ENCODE measurements around the gene ADK.

The ADK gene

DNA sequence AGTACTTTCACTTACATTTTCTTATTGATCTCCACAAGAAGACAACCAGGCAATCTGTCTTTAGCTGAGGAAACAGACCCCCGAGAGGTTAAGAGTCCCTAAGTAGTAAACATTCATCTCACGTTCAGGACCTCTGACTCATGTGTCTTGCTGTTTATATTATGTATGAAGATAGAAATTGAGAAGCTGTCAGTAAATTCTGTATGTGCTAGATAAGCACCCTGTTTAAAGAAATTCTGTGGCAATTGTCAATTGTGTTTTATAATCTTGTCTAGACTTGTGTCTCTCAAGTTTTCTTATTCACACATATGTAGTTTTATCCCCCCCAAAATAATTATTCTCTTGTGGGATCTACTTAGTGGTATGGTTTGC, 14.5 kb downstream of the ADK start:
- Histone ChIP-seq H3K27ac (ENCODE audit: low read length) (no peak overlapping the region), H3K9me3 (ENCODE audit: control insufficient read depth in 1 of 2, low read length in 2 of 2) (no peaks in the 10 kb centered on the region), H3K4me1 (ENCODE audit: control insufficient read depth in 1 of 2, insufficient read depth in 2 of 2, low read length in 2 of 2) (no peaks in the 10 kb centered on the region), H3K27me3 (ENCODE audit: low read depth, low read length) (no peaks in the 10 kb centered on the region), H3K36me3 (ENCODE audit: control insufficient read depth in 1 of 2, insufficient read depth in 2 of 2, low read length in 2 of 2) (no peaks in the 10 kb centered on the region), H3K4me3 (ENCODE audit: low read depth in 1 of 2, low read length in 2 of 2) (no peak overlapping the region)

DNA sequence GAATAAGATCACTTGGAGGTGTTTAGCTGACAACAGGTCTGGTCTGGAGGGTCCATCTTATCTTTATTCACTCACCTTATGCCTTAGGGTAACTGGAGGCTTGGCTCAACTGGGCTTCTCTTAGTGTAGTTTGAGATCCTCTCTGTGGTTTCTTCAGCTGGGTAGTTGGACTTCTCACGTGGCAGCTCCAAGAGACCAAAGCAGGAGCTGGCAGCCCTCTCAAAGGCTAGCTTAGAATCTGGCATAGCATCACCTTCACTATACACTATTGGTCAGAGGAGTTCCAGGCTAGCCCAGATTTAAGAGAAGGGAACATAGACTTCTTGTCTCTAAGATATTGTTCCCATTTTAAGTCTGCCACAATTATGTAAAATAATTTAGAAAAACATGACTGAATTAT, 16.4 kb downstream of the ADK start:
- no peaks in the 10 kb centered on the region for H3K36me3 ChIP-seq (ENCODE audit: control insufficient read depth in 1 of 2, insufficient read depth in 2 of 2, low read length in 2 of 2)
- no peaks in the 10 kb centered on the region for H3K4me1 ChIP-seq (ENCODE audit: control insufficient read depth in 1 of 2, insufficient read depth in 2 of 2, low read length in 2 of 2)
- no peaks in the 10 kb centered on the region for H3K9me3 ChIP-seq (ENCODE audit: control insufficient read depth in 1 of 2, low read length in 2 of 2)
- H3K27ac ChIP-seq (ENCODE audit: low read length), result no peak overlapping the region
- no peaks in the 10 kb centered on the region for H3K27me3 ChIP-seq (ENCODE audit: low read depth, low read length)
- H3K4me3 ChIP-seq (ENCODE audit: low read depth in 1 of 2, low read length in 2 of 2), result no peak overlapping the region

DNA sequence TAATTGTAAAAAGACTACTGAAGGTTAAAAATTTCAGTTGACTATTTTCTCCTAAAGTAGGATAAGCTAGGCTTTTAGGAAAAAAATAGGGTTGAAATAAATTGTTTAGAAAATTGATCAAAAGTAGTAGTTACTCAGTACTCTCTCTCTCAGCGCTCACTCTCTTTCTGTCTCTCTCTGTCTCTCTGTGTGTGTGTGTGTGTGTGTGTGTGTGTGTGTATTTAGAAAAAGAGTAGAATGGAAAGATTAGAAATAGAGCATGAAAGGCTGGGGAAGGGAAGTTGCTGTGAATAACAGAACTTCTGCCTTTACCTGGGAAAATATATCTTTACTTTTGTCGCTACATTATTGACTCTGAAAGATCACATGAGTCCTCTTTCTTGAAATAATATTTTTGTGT, 20.6 kb downstream of the ADK start:
- Histone ChIP-seq H3K27ac (ENCODE audit: low read length) (no peak overlapping the region), H3K36me3 (ENCODE audit: control insufficient read depth in 1 of 2, insufficient read depth in 2 of 2, low read length in 2 of 2) (no peaks in the 10 kb centered on the region)

DNA sequence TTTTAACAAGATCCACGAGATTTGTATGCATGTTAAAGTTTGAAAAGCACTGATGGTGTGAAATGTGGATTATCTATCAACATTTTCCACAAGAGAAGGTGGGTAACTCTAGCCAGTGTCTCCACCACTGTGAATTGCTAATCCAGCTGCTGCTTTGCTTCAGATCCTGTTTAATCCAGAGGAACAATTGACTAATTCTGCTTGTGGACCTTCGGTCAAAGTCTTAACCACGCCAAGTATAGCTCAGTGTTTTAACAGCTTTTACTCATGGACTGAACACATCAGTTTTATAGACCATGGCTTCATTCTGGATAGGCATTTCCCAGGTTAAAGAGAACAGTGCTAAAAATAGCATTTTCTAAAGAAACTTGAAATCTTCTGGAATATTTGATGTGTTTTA, 23.5 kb downstream of the ADK start:
- Histone ChIP-seq H3K4me3 (ENCODE audit: low read depth in 1 of 2, low read length in 2 of 2) (no peak overlapping the region), H3K9me3 (ENCODE audit: control insufficient read depth in 1 of 2, low read length in 2 of 2) (no peaks in the 10 kb centered on the region), H3K27ac (ENCODE audit: low read length) (peak overlapping the region; percentile 26), H3K4me1 (ENCODE audit: control insufficient read depth in 1 of 2, insufficient read depth in 2 of 2, low read length in 2 of 2) (peaks cover 0 to 4% of the 10 kb centered on the region in 2 donors), H3K36me3 (ENCODE audit: control insufficient read depth in 1 of 2, insufficient read depth in 2 of 2, low read length in 2 of 2) (no peaks in the 10 kb centered on the region), H3K27me3 (ENCODE audit: low read depth, low read length) (no peaks in the 10 kb centered on the region)

More for the DNA sequence above, 20.6 kb downstream of the ADK start:
- Histone ChIP-seq H3K4me3 (ENCODE audit: low read depth in 1 of 2, low read length in 2 of 2) (no peak overlapping the region), H3K9me3 (ENCODE audit: control insufficient read depth in 1 of 2, low read length in 2 of 2) (no peaks in the 10 kb centered on the region), H3K27me3 (ENCODE audit: low read depth, low read length) (no peaks in the 10 kb centered on the region), H3K4me1 (ENCODE audit: control insufficient read depth in 1 of 2, insufficient read depth in 2 of 2, low read length in 2 of 2) (no peaks in the 10 kb centered on the region)

DNA sequence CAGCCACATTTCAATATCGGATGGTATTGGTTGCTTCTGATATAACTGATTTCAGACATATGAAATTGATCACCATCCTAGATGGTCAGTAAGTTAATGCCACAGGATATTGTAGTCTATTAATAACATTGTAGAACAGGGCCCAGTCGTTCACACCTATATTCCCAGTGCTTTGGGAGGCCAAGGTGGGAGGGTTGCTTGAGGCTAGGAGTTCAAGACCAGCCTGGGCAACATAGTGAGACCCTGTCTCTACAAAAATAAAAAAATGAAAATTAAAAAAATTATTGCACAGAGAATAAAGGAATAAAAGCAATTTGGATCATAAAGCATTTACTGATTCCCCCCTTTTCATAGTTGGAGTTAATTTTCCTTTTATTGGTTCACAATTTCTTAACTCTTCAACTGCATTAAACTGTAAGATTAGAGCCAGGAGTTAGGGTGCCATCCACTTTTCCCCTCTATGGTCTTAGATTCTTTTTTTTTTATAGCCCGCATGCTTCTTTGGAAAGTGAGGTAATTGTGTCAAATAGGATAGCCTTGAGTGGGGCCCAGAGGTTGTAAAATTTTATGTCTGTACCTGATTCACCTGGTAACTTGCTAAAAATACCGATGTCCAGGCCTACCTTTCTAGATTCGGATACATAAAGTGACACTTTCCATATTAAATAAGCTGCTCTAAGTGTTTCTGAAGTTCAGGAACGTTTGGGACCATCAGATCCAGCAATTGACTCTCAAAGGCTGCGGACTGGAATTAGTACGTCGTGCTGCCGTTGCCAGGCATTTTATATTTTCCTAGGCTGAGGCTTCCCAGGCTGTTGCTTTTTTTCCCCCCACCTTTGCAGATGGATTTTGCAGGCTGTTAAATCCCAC, 24.7 kb downstream of the ADK start:
- no peaks in the 10 kb centered on the region for H3K36me3 ChIP-seq (ENCODE audit: control insufficient read depth in 1 of 2, insufficient read depth in 2 of 2, low read length in 2 of 2)
- H3K27me3 ChIP-seq (ENCODE audit: low read depth, low read length), result no peaks in the 10 kb centered on the region
- peaks cover 0 to 4% of the 10 kb centered on the region in 2 donors for H3K4me1 ChIP-seq (ENCODE audit: control insufficient read depth in 1 of 2, insufficient read depth in 2 of 2, low read length in 2 of 2)
- H3K4me3 ChIP-seq (ENCODE audit: low read depth in 1 of 2, low read length in 2 of 2), result peak overlapping the region; percentile 75 to 90
- H3K9me3 ChIP-seq (ENCODE audit: control insufficient read depth in 1 of 2, low read length in 2 of 2), result no peaks in the 10 kb centered on the region
- H3K27ac ChIP-seq (ENCODE audit: low read length), result peak overlapping the region; percentile 76

DNA sequence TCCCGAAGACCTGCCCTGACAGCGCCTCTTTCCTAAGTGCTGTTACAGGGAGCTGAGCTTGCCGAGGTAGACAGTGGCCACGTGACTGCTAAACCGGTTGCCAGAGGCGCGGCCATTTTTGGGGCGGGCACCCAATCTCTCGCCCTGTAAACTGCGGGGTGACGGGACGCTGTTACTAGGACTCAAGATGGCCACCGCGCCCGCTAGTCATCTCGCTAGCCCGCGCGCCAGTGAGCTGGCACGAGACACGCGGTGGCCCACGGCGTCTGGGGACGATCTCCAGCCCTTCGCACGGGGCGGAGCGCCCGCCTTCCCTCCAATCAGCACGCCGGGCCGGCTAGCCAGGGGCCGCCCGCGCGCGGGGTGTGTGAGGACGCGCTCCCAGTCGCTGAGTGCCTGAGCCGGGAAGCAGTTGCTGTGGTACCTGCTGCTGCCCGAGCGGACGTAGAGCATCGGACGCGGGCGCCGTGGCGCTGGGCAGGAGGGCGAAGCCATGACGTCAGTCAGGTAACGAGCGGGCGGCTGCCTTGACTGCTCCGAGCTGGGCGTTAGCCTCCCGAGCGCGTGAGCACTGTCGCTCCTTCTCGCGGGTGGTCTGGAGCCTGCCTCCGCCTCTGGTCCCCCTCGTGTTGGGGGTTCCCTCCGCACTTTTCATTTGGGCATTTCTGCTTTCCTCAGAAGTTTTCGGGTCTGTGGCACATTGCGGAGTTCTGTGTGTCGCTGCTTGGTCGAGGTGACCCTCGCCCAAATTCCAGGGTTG, 25.5 kb downstream of the ADK start:
- no peaks in the 10 kb centered on the region for H3K27me3 ChIP-seq (ENCODE audit: low read depth, low read length)
- H3K9me3 ChIP-seq (ENCODE audit: control insufficient read depth in 1 of 2, low read length in 2 of 2), result no peaks in the 10 kb centered on the region
- no peaks in the 10 kb centered on the region for H3K36me3 ChIP-seq (ENCODE audit: control insufficient read depth in 1 of 2, insufficient read depth in 2 of 2, low read length in 2 of 2)
- H3K4me1 ChIP-seq (ENCODE audit: control insufficient read depth in 1 of 2, insufficient read depth in 2 of 2, low read length in 2 of 2), result peaks cover 0 to 4% of the 10 kb centered on the region in 2 donors
- H3K4me3 ChIP-seq (ENCODE audit: low read depth in 1 of 2, low read length in 2 of 2), result peak overlapping the region; percentile 75 to 90
- peak overlapping the region; percentile 76 for H3K27ac ChIP-seq (ENCODE audit: low read length)

DNA sequence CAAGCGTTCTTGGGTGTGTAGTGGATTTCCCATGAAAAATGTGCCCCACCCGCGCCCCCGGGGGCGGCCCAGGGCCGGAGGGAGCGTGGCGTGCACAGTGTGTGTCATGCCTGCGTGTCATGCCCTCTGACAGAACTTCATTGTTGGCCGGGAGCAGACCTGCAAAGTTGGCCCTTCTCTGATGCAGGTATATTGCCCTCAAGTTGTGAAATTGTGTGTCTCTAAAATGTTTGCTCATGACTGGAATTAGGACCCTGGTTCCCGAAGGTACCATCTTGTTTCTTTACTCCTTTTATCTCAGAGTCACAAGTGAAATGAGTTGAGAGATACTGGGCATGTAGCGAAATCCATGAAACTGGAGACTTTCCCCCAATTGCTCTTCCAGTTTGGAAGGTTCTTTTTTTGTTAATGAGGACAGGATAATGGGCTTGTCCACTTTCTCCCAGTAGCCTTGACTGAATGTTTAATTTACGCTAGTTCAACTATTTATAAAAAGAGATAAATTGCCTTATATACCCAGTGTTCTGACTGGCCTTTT, 26.2 kb downstream of the ADK start:
- peak overlapping the region; percentile 75 to 90 for H3K4me3 ChIP-seq (ENCODE audit: low read depth in 1 of 2, low read length in 2 of 2)
- no peaks in the 10 kb centered on the region for H3K36me3 ChIP-seq (ENCODE audit: control insufficient read depth in 1 of 2, insufficient read depth in 2 of 2, low read length in 2 of 2)
- no peaks in the 10 kb centered on the region for H3K9me3 ChIP-seq (ENCODE audit: control insufficient read depth in 1 of 2, low read length in 2 of 2)
- H3K27me3 ChIP-seq (ENCODE audit: low read depth, low read length), result no peaks in the 10 kb centered on the region
- peak overlapping the region; percentile 76 for H3K27ac ChIP-seq (ENCODE audit: low read length)
- H3K4me1 ChIP-seq (ENCODE audit: control insufficient read depth in 1 of 2, insufficient read depth in 2 of 2, low read length in 2 of 2), result peaks cover 0 to 4% of the 10 kb centered on the region in 2 donors

DNA sequence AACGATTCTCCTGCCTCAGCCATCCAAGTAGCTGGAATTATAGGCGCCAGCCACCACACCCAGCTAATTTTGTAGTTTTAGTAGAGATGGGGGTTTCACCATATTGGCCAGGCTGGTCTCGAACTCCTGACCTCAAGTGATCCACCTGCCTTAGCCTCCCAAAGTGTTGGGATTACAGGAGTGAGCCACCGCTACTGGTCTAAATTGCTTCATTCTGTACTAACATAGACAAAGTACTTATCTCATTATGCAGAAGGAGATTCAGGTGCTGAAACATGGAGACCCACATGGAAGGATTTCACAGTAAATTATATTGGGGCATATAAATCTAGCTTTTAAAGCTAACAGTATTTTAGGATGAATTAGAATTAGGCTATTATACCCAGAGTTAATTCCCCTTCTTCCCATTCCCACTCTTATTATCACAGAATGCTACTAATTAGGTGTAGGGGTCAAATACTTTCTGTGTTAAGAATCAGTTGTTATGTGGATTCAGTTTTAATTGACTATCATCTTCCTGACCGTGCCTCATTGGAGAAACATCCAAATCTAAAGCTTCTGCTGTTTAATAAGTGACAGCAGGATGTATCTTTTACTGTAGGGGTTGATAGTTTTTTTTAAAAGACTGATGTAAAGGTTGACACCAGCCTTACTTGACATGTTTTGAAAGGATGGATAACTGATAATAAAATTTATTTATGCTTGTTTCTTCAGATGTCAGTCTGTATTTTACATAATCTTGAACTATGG, 27.2 kb downstream of the ADK start:
- no peaks in the 10 kb centered on the region for H3K9me3 ChIP-seq (ENCODE audit: control insufficient read depth in 1 of 2, low read length in 2 of 2)
- no peak overlapping the region for H3K27ac ChIP-seq (ENCODE audit: low read length)
- H3K27me3 ChIP-seq (ENCODE audit: low read depth, low read length), result no peaks in the 10 kb centered on the region
- no peaks in the 10 kb centered on the region for H3K36me3 ChIP-seq (ENCODE audit: control insufficient read depth in 1 of 2, insufficient read depth in 2 of 2, low read length in 2 of 2)
- no peak overlapping the region for H3K4me3 ChIP-seq (ENCODE audit: low read depth in 1 of 2, low read length in 2 of 2)
- peaks cover 0 to 4% of the 10 kb centered on the region in 2 donors for H3K4me1 ChIP-seq (ENCODE audit: control insufficient read depth in 1 of 2, insufficient read depth in 2 of 2, low read length in 2 of 2)

DNA sequence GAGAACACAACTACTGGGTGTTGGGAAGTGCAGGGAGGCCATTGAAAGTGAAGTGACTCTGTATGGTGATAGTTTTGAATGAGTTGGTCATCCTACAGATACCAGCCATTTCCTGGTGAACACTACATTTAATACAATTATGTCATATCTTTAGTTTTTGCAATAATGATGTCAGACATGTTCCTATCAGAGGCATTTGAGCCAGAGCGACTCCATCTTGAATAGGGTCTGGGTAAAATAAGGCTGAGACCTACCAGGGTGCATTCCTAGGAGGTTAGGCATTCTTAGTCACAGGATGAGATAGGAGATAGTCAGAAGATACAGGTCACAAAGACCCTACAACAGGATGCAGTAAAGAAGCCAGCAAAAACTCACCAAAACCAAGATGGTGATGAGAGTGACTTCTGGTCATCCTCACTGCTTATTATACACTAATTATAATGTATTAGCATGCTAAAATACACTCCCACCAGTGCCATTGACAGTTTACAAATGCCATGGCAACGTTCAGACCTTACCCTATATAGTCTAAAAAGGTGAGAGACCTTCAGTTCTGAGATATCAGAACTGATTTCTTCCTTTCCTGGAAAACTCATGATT, 28.2 kb downstream of the ADK start:
- no peaks in the 10 kb centered on the region for H3K27me3 ChIP-seq (ENCODE audit: low read depth, low read length)
- H3K4me1 ChIP-seq (ENCODE audit: control insufficient read depth in 1 of 2, insufficient read depth in 2 of 2, low read length in 2 of 2), result peaks cover 0 to 4% of the 10 kb centered on the region in 2 donors
- no peak overlapping the region for H3K27ac ChIP-seq (ENCODE audit: low read length)
- no peak overlapping the region for H3K4me3 ChIP-seq (ENCODE audit: low read depth in 1 of 2, low read length in 2 of 2)
- H3K36me3 ChIP-seq (ENCODE audit: control insufficient read depth in 1 of 2, insufficient read depth in 2 of 2, low read length in 2 of 2), result no peaks in the 10 kb centered on the region
- H3K9me3 ChIP-seq (ENCODE audit: control insufficient read depth in 1 of 2, low read length in 2 of 2), result no peaks in the 10 kb centered on the region

DNA sequence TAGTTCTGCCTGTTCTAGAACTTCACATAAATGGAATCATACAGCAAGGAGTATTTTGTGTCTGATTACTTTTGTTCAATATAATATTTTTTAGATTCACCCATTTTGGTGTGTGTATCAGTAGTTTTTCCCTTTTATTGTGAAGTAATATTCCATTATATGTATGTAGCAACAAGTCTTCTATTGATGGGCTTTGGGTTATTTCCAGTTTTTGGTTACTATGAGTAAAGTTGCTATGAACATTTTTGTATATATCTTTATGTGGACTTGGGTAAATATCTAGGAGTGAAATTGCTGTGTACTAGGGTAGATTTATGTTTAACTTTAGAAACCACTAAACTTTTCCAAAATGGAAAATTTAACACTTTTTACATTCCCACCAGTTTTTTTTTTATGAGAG, 35.7 kb downstream of the ADK start:
- Histone ChIP-seq H3K27me3 (ENCODE audit: low read depth, low read length) (no peaks in the 10 kb centered on the region), H3K9me3 (ENCODE audit: control insufficient read depth in 1 of 2, low read length in 2 of 2) (no peaks in the 10 kb centered on the region), H3K4me3 (ENCODE audit: low read depth in 1 of 2, low read length in 2 of 2) (no peak overlapping the region), H3K4me1 (ENCODE audit: control insufficient read depth in 1 of 2, insufficient read depth in 2 of 2, low read length in 2 of 2) (peaks cover 6 to 13% of the 10 kb centered on the region in 2 donors), H3K36me3 (ENCODE audit: control insufficient read depth in 1 of 2, insufficient read depth in 2 of 2, low read length in 2 of 2) (no peaks in the 10 kb centered on the region), H3K27ac (ENCODE audit: low read length) (no peak overlapping the region)
